Activated T-cell treated with anti-CD3 and anti-CD28 coated beads, Interleukin-2, amount 50 U/mL, for 24 hours (primary cell): ENCODE measurements around the gene LHX5.

Experiments used
- DNase-seq: peaks from one replicate; pipeline ENCODE4 v3.0.0-alpha.2; 2020
- H3K27ac Mint-ChIP-seq: 2 replicates; pipeline ENCODE4 v1.8.0; 2020; ENCODE audit warnings: mild to moderate bottlenecking, mixed read lengths
- H3K27me3 Mint-ChIP-seq: 2 replicates; pipeline ENCODE4 v1.8.0; 2020; ENCODE audit warnings: mixed read lengths
- H3K36me3 Mint-ChIP-seq: 2 replicates; pipeline ENCODE4 v1.8.0; 2020; ENCODE audit warnings: low read depth, mixed read lengths
- H3K4me1 Mint-ChIP-seq: 2 replicates; pipeline ENCODE4 v1.8.0; 2020; ENCODE audit warnings: low read depth, mixed read lengths
- H3K4me3 Mint-ChIP-seq: 2 replicates; pipeline ENCODE4 v1.8.0; 2020; ENCODE audit warnings: mild to moderate bottlenecking, moderate library complexity, mixed read lengths
- H3K9me3 Mint-ChIP-seq: 2 replicates; pipeline ENCODE4 v1.8.0; 2020; ENCODE audit warnings: mixed read lengths

Gene LHX5

DNA sequence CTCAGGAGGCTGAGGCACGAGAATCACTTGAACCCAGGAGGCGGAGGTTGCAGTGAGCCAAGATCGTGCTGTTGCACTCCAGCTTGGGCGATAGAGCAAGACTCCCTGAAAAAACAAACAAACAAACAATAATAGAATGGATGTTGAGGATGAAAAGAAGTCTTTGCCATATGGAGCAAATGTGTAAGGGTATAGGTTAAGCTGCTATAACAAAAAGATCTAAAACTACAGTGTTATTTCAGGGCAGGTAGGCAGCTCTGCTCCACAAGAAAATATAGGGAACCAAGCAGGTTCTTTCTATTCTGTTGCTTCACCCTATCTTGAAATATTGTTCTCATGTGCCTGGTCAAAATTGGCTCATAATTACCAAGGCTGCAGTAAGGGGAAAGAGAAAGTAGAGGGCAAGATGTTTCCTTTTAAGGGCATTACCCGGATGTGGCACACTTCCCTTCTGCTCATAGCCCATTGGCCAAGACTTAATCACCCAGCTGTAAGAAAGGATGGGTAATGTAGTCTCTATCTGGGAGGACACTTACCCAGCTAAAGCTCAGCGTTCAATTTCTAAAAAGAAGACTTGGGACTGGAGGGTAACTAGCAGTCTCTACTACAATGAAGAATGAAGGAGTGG is 26.0 kb downstream of the LHX5 start:
- peaks cover 55% of the 10 kb centered on the region for H3K27me3 Mint-ChIP-seq
- no peaks in the 10 kb centered on the region for H3K4me1 Mint-ChIP-seq
- H3K27ac Mint-ChIP-seq: no peak overlapping the region

DNA sequence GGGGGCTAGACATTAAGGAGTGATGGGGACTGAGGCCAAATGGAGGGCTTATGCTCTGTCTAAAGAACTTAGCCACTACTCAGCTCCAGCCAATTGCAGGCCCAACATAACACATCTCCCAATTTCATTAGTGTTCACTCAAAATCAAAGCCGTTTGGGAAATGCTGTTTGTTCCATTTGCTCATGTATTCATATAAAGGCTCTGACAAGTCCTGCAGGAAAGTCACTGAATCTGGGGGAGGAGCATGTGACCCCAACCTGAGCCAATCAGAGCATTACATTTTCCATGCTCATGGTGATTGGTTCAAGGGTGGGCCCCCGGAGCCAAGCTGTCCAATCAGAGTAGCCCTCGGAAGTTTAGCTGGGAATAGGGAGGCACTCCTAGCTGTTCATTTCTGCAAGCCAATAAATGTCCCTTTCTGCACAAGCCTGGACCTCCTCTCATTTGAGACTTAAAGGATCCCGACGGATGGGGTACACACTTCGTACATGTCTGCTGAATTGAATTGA is 28.6 kb downstream of the LHX5 start:
- Mint-ChIP-seq H3K36me3 (no peaks in the 10 kb centered on the region), H3K27me3 (peaks cover 47% of the 10 kb centered on the region), H3K4me3 (no peak overlapping the region), H3K9me3 (no peaks in the 10 kb centered on the region), H3K4me1 (no peaks in the 10 kb centered on the region), H3K27ac (no peak overlapping the region)
- DNase-seq: no peak

More for the DNA sequence above, 26.0 kb downstream of the LHX5 start:
- no peaks in the 10 kb centered on the region for H3K36me3 Mint-ChIP-seq
- DNase-seq: no peak
- H3K9me3 Mint-ChIP-seq: no peaks in the 10 kb centered on the region
- no peak overlapping the region for H3K4me3 Mint-ChIP-seq

DNA sequence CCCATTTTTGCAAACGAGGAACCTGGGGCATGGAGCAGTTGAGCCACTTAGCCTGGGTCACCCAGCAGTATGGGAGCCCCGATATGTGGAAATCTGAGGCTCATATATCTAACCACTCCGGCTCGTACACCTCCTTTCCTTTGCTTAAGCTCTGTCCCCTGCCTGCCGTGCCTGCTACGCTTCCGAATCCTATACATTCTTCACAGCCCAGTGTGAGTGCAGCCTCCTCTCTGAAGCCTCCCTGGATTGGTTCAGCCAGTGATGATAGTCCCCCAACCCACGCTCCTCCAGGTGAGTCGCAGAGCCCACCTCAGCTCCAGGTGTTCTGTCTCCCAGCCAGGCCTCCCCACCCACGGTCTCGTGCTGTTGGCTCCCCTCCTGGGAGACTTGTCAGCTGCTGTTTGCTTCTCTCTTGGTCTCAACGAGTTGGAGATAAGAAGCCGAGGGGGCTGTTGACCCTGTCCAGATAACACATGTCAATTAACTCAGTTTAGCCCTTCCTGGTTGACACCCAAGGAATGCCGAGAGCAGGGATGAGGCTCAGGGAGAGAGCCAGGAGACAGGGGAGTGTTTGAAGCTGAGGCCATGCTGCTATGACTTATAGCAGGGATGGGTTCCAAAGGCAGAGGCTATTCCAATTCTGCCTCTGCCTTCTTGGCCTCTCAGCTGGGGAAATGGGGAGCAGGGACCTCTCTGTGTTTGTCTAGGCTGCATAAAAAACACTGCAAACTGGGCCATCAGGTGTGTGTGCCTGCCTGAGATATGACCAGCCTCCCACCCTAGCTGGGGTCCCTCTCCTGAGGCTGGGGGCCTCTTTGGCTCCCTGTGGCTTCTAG is 30.5 kb downstream of the LHX5 start:
- peaks cover 31% of the 10 kb centered on the region for H3K27me3 Mint-ChIP-seq
- H3K36me3 Mint-ChIP-seq: no peaks in the 10 kb centered on the region
- H3K27ac Mint-ChIP-seq: no peak overlapping the region
- no peaks in the 10 kb centered on the region for H3K4me1 Mint-ChIP-seq
- DNase-seq: no peak
- no peaks in the 10 kb centered on the region for H3K9me3 Mint-ChIP-seq
- no peak overlapping the region for H3K4me3 Mint-ChIP-seq

DNA sequence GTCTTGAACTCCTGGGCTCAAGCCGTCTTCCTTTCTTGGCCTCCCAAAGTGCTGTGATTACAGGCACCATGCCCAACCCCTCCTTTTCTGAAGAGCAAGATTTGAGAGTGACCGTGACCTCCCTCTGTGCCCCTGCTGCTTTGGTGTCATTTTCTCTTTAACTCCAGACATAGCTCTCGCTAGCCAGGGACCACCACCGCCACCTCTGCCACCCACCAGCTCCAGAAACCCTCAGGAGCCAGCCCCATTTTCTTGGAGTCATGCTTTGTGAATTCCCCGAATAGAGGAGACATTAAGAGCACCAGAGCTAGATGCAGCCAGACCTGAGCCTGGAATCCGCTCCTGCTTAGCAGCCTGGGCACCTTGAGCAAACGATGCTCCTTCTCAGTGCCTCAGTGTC is 31.3 kb downstream of the LHX5 start:
- Mint-ChIP-seq H3K27ac (no peak overlapping the region), H3K4me1 (no peaks in the 10 kb centered on the region), H3K4me3 (no peak overlapping the region), H3K36me3 (no peaks in the 10 kb centered on the region), H3K9me3 (no peaks in the 10 kb centered on the region), H3K27me3 (peaks cover 24% of the 10 kb centered on the region)
- DNase-seq: no peak

DNA sequence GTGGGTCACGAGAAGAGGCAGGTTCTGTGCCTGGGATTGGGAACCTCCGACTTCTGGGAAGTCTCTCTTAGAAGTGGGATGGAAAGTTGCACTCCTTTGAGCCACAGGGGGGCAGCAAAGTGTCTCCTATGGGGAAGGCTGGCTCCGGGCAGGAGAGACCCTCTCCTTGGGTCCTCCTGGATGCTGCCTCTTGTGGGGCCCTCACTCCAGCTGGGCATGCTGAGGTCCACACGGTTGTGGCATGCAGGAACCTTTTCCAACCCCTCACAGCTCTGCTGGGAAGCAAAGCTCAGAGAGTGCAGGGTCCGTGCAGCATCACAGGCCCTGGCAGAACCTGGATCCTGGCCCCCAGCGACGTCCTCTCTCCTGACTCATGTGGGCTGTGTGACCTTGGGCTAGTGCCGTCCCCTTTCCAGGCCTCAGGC is 32.1 kb downstream of the LHX5 start:
- Mint-ChIP-seq H3K27ac (no peak overlapping the region), H3K4me3 (no peak overlapping the region), H3K4me1 (no peaks in the 10 kb centered on the region), H3K9me3 (no peaks in the 10 kb centered on the region), H3K36me3 (no peaks in the 10 kb centered on the region), H3K27me3 (peaks cover 19% of the 10 kb centered on the region)
- DNase-seq: no peak

DNA sequence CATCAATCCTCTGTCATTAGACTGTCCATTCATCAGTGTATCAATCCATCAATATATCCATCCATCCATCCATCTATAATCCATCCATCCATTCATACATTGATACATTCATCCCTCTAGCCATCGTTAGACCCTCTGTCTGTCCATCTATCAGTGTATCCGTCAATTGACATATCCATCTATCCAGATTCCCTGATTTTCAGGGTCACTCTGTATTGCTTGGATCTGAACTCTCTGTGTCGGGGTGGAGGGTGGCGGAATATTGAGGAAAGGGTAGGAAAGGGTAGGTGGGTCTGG is 32.4 kb downstream of the LHX5 start:
- no peaks in the 10 kb centered on the region for H3K36me3 Mint-ChIP-seq
- peaks cover 17% of the 10 kb centered on the region for H3K27me3 Mint-ChIP-seq
- no peak overlapping the region for H3K4me3 Mint-ChIP-seq
- DNase-seq: no peak
- no peaks in the 10 kb centered on the region for H3K4me1 Mint-ChIP-seq
- no peaks in the 10 kb centered on the region for H3K9me3 Mint-ChIP-seq
- no peak overlapping the region for H3K27ac Mint-ChIP-seq

DNA sequence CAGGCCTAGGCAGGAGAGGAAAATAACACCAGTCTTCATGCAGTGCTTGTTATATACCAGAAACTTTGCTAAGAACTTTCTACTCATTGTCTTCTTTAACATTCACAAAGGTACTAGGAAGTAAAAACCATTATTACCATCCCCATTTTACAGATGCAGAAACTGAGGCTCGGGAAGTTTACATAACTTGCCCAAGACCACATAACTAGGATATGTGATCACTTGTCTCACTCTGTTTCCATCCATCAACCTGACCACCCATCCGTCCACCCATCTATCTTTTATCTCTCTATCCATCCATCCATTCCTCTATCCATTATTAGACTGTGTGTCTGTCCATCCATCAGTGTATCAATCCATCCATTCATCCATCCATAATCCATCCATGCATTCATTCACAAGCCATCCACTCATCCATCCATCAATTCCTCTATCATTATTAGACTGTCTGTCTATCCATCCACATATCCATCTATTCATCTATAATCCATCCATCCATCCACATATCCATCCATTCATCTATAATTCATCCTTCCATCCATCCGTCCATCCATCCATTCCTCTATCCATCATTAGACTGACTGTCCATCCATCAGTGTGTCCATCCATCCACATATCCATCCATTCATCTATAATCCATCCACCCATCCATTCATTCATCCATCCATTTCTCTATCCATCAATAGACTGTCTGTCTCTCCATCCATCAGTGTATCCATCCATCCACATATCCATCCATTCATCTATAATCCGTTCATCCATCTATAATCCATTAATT is 33.0 kb downstream of the LHX5 start:
- no peak for DNase-seq
- Mint-ChIP-seq H3K4me3 (no peak overlapping the region), H3K27ac (no peak overlapping the region), H3K4me1 (no peaks in the 10 kb centered on the region), H3K36me3 (no peaks in the 10 kb centered on the region), H3K27me3 (peaks cover 15% of the 10 kb centered on the region), H3K9me3 (no peaks in the 10 kb centered on the region)

DNA sequence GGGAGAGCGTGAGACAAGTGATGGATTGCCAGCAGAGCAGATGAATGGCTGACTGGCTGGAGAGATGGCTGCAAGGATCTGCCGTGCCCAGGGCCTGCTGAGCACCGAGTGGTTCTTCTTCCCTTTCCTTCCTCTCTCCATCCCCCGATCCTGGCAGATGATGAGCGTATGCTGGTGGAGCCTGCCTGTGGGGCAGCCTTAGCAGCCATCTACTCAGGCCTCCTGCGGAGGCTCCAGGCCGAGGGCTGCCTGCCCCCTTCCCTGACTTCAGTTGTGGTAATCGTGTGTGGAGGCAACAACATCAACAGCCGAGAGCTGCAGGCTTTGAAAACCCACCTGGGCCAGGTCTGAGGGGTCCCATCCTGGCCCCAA is 34.0 kb downstream of the LHX5 start:
- peaks cover 10% of the 10 kb centered on the region for H3K27me3 Mint-ChIP-seq
- H3K4me1 Mint-ChIP-seq: no peaks in the 10 kb centered on the region
- H3K36me3 Mint-ChIP-seq: no peaks in the 10 kb centered on the region
- no peak overlapping the region for H3K4me3 Mint-ChIP-seq
- H3K9me3 Mint-ChIP-seq: no peaks in the 10 kb centered on the region
- no peak for DNase-seq
- H3K27ac Mint-ChIP-seq: no peak overlapping the region

DNA sequence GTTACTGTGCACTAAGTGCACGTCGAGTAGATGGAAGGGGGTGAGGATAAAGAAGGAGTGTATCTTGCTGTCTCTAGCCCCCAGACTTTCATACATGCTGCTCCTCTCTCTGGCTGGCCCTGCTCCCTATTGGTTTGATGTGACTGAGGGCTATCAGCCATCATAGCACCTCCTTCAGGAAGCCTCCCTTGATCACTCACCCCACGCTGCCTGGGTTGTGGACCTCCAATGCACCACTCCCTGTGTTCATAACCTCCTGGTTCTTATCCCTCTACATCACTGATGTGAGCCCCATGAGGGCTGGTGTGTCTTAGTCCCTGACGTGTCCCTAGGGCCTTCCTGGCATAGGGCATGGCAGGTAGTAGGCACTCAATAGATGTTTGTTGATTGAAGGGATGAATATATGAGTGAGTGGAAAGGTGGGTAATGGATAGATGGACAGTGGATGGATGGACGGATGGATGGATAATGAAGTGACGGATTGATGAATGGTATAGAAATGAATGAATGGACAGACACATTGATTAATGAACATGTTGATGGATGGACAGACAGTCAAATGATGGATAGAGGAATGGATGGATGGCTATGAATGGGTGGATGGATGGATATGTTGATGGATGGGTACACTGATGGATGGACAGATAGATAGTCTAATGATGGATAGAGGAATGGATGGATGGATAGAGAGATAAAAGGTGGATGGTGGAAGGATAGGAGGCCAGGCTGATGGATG is 34.5 kb downstream of the LHX5 start:
- no peaks in the 10 kb centered on the region for H3K4me1 Mint-ChIP-seq
- peaks cover 8% of the 10 kb centered on the region for H3K27me3 Mint-ChIP-seq
- H3K27ac Mint-ChIP-seq: no peak overlapping the region
- H3K36me3 Mint-ChIP-seq: no peaks in the 10 kb centered on the region
- no peak for DNase-seq
- H3K9me3 Mint-ChIP-seq: no peaks in the 10 kb centered on the region
- H3K4me3 Mint-ChIP-seq: no peak overlapping the region

DNA sequence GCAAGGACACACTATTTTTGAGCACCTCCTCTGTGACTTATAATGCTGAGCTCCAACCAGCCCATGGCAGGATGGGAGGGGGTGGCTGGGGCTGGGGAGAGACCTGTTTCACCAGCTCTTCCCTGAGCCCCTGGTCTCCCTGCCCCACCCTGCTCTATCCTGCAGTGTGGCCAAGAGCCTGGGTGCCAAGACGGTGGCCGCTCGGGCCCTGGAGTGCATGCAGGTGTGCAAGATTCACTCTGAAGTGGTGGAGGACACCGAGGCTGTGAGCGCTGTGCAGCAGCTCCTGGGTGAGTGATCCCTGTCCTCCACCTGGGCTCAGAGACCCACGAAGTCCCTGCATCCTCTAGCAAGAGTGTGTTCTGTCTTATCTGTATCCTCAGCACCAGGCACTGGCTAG is 35.1 kb downstream of the LHX5 start:
- Mint-ChIP-seq H3K27me3 (peaks cover 4% of the 10 kb centered on the region), H3K36me3 (no peaks in the 10 kb centered on the region), H3K4me3 (no peak overlapping the region), H3K9me3 (no peaks in the 10 kb centered on the region), H3K4me1 (no peaks in the 10 kb centered on the region), H3K27ac (no peak overlapping the region)
- no peak for DNase-seq

DNA sequence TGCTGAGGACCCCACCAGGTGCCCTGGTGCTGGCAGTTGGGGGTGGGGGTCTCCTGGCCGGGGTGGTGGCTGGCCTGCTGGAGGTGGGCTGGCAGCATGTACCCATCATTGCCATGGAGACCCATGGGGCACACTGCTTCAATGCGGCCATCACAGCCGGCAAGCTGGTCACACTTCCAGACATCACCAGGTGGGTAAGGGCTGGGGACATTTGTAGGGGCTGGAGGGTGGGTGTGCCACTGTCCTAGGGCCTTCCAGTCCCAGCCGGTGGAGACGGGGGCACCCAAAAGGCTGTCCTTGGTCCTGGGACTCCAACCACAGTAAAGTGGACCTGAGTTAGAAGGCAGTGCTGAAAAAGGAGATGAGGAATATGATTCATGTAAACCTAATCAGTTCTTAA is 36.3 kb downstream of the LHX5 start:
- H3K4me1 Mint-ChIP-seq: no peaks in the 10 kb centered on the region
- H3K27ac Mint-ChIP-seq: no peak overlapping the region
- H3K27me3 Mint-ChIP-seq: peaks cover 6% of the 10 kb centered on the region
- no peaks in the 10 kb centered on the region for H3K9me3 Mint-ChIP-seq
- no peaks in the 10 kb centered on the region for H3K36me3 Mint-ChIP-seq
- no peak for DNase-seq
- H3K4me3 Mint-ChIP-seq: no peak overlapping the region

DNA sequence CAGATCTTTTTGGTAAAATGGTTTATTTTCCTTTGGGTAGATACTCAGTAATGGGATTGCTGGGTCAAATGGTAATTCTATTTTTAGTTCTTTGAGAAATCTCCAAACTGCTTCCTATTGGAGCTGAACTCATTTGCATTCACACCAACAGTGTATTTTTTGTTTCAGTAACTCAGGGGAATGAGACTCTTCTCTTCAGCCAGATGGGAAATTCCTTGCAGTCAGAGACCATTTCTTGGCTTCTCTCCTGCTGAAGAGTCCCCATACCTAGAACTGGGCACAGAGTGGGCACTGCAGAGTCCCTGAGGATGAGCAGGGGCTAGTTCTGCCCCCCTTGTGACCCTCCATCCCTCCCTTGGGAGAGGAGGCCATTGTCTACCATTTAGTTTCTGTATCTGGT is 38.7 kb downstream of the LHX5 start:
- no peak overlapping the region for H3K27ac Mint-ChIP-seq
- H3K4me3 Mint-ChIP-seq: no peak overlapping the region
- H3K9me3 Mint-ChIP-seq: no peaks in the 10 kb centered on the region
- no peaks in the 10 kb centered on the region for H3K36me3 Mint-ChIP-seq
- H3K27me3 Mint-ChIP-seq: peaks cover 19% of the 10 kb centered on the region
- no peaks in the 10 kb centered on the region for H3K4me1 Mint-ChIP-seq
- DNase-seq: no peak

DNA sequence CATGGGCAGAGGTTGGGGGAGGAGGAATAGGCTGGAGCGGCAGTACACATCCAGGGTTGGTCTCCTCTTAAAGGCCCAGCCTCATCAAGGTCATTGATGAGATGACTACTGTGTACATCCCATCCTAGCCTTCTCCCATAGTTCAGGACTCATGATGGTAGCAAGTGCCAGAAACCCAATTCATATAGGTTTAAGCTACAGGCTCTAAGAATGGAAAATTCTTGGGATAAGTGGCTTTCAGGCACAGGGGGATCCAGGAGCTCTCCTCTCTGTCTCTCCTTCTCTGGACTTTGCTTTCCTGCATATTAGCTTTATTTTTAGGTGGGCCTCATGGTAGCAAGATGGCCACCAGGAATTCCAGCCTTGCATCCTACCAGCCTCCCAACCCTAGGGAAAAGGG is 43.2 kb downstream of the LHX5 start:
- peaks cover 29% of the 10 kb centered on the region for H3K27me3 Mint-ChIP-seq
- H3K9me3 Mint-ChIP-seq: no peaks in the 10 kb centered on the region
- H3K27ac Mint-ChIP-seq: no peak overlapping the region

DNA sequence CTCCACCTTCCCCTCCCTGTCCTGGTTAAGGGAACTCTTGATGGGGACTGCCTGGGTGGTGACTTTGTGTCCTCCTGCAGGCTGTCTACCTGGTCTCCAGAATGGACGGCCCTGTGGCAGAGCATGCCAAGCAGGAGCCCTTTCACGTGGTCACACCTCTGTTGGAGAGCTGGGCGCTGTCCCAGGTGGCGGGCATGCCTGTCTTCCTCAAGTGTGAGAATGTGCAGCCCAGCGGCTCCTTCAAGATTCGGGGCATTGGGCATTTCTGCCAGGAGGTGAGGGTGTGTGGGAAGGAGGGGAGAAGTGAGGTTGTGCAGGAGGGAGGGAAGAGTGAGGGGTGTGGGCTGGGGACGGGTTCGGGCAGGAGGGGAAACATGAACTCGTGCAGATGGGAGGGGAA is 43.8 kb downstream of the LHX5 start:
- Mint-ChIP-seq H3K27ac (no peak overlapping the region), H3K4me1 (peaks cover 2% of the 10 kb centered on the region), H3K4me3 (no peak overlapping the region), H3K9me3 (no peaks in the 10 kb centered on the region), H3K36me3 (no peaks in the 10 kb centered on the region), H3K27me3 (peaks cover 29% of the 10 kb centered on the region)
- DNase-seq: no peak

More for the DNA sequence above, 43.2 kb downstream of the LHX5 start:
- DNase-seq: no peak
- no peak overlapping the region for H3K4me3 Mint-ChIP-seq
- H3K36me3 Mint-ChIP-seq: no peaks in the 10 kb centered on the region
- H3K4me1 Mint-ChIP-seq: peaks cover 2% of the 10 kb centered on the region
